ENCODE measurements around the gene PLXND1.
A peak's percentile ranks its signal among the peaks of the same experiment; 100 is the strongest.

PLXND1 gene

DNA sequence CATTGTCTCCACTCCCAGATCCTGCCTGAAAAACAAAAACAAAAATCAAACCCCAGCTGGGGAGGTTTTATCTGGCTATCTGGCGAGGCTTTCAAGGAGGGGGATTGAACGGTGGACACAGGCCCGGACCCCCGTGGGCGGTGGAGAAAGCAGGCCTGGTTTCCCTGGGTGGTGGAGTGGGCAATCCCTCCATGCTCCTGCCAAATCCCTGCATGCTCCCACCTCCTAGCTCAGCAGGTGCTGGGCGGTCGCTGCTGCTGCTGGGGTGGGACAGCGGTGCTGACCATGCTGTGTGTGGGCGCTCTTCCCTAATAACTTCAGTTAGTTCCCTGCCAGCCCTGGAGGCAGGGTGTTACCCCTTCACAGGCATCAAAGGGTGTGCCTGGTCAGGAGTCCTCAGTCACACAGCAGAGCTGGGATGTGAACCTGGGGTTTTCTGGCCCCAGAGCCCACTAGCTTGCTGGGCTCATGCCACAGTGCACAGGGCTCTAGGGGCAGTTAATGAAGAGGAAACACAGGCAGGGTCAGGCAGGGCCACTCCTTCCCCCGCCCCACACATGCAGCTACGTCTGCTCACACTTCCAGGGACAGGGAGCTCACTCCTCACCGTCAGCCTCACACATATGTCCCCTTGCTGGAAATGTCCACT lies 15.9 kb upstream of the PLXND1 start:
- Mint-ChIP-seq H3K27me3 (no peaks in the 10 kb centered on the region), H3K9me3 (no peaks in the 10 kb centered on the region), H3K27ac (no peak overlapping the region), H3K36me3 (ENCODE audit: low read depth) (no peaks in the 10 kb centered on the region), H3K4me1 (ENCODE audit: low read depth) (peaks cover 13% of the 10 kb centered on the region), H3K4me3 (no peak overlapping the region)

DNA sequence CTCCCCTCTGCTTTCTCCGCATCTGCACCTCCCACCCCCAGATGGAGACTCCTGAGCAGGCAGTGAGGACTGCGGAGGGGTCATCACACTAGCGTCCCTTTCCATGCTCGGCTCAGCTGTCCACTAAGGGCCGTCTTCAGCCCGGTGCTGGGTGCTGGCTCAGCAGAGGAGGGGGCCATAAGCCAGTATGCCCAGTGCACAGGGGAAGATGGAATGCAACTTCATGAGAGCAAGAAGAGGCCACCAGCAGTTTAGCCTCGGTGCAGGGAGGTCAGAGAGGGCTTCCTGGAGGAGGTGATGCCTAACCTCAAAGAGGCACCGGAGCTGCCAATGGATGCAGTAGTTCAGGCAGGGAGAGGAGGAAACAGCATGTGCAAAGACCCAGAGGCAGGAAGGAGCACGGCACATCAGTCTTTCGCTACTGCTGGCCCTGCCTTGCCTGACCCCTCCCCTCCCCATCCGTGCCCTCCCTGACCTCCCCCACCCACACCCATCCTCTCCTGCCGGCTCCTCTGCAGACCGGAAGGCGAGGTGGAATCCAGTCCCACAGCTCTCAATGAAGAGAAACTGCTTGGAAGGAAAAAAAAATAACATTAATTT lies 15.2 kb upstream of the PLXND1 start:
- no peaks in the 10 kb centered on the region for H3K27me3 Mint-ChIP-seq
- no peaks in the 10 kb centered on the region for H3K36me3 Mint-ChIP-seq (ENCODE audit: low read depth)
- peaks cover 15% of the 10 kb centered on the region for H3K4me1 Mint-ChIP-seq (ENCODE audit: low read depth)
- no peak overlapping the region for H3K27ac Mint-ChIP-seq
- no peaks in the 10 kb centered on the region for H3K9me3 Mint-ChIP-seq
- no peak overlapping the region for H3K4me3 Mint-ChIP-seq

DNA sequence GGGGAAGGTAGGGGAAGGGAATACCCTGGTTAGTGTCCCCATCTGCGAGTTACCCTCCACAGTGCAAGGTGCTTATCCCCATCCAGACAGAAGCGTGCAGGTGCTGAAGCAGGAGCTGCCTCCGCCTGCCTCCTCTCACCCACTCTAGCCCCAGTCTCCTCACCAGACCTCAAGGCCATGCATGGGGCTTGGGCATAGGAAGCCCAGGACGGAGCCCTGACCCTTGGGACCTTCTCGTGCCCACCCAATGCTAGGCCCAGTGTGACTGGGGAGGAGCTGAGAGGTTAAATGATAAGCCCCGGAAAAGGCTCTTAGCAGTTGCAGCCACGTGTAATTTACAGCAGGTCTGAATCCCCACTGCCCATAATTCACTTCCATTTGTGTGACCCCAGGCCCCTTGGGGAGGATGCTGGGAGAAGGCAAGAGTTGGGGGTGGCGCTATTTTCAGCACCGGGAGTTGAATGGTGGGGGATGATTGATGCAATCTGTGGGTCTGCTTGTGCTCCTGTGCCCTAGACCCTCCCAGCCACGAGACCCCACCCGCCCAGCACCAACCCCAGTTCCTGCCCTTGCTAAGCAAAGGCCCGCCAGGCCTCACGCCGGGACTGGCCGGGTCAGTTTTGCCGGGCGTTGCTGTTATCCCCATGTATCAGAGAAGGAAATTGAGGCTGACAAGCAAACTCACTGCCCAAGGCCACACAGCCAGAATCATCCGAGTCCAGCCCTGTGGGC lies 14.5 kb upstream of the PLXND1 start:
- Mint-ChIP-seq H3K9me3 (no peaks in the 10 kb centered on the region), H3K36me3 (ENCODE audit: low read depth) (no peaks in the 10 kb centered on the region), H3K4me3 (no peak overlapping the region), H3K27ac (no peak overlapping the region), H3K4me1 (ENCODE audit: low read depth) (peaks cover 9% of the 10 kb centered on the region), H3K27me3 (no peaks in the 10 kb centered on the region)

DNA sequence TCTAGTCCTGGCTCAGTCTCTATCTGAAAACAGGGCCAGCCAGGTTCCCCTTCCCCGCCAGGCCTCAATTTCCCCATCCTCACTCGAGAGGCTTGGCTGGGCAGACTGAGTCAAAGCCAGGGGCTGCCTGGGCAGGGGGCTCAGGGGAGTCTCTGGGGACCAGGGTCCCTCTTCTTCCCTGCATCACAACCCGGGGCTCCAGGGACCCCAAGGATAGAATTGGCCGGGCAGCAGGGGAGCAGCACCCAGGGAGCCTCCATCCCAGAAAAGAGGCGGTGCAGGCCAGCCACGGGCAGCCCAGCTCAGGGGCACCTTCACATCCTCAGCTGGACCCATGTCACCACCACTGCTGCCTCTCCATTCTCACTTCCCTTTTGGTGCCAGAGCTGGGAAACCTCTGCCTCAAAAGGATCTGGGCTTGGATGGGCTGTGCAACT lies 13.3 kb upstream of the PLXND1 start:
- Mint-ChIP-seq H3K9me3 (no peaks in the 10 kb centered on the region), H3K27ac (no peak overlapping the region), H3K36me3 (ENCODE audit: low read depth) (no peaks in the 10 kb centered on the region), H3K4me3 (no peak overlapping the region), H3K4me1 (ENCODE audit: low read depth) (peaks cover 9% of the 10 kb centered on the region), H3K27me3 (no peaks in the 10 kb centered on the region)

DNA sequence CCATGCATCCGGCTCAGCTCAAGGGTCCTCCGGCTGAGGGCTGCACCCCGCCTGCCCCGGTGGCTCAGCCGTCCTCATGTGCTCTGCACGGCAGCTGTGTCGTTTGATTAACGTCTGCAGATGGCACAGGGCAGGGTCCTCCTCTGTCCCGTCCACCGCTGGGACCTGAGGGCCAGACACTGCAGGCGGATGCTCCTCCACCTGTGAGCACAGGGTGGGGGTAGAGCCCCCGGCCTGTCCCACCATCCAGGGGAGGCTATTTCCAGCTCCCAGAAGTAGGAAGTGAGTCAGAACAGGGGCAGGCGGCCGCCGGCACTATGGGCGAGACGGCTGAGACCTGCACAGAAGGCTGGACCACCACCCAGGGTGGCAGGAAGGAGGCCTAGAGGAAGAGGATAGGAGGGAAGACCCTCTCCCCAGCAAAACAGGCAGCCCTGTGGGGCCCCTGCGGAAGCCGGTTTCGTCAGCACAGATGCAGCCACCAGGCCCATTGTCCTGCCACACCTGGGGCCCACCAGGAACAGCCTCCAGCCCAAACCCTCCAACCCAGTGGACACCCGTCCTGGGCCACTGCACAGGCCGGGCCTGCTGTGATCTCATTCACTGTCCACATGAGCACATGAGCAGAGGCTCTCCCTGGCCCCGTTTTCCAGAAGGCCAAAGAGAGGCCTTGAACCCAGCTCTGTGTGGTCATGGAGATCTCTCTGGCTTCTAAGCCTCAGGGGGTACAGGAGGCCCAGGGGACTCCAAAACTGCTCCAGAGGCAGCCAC lies 12.6 kb upstream of the PLXND1 start:
- Mint-ChIP-seq H3K27me3 (no peaks in the 10 kb centered on the region), H3K9me3 (no peaks in the 10 kb centered on the region), H3K4me1 (ENCODE audit: low read depth) (peaks cover 9% of the 10 kb centered on the region), H3K27ac (no peak overlapping the region), H3K36me3 (ENCODE audit: low read depth) (no peaks in the 10 kb centered on the region), H3K4me3 (no peak overlapping the region)

DNA sequence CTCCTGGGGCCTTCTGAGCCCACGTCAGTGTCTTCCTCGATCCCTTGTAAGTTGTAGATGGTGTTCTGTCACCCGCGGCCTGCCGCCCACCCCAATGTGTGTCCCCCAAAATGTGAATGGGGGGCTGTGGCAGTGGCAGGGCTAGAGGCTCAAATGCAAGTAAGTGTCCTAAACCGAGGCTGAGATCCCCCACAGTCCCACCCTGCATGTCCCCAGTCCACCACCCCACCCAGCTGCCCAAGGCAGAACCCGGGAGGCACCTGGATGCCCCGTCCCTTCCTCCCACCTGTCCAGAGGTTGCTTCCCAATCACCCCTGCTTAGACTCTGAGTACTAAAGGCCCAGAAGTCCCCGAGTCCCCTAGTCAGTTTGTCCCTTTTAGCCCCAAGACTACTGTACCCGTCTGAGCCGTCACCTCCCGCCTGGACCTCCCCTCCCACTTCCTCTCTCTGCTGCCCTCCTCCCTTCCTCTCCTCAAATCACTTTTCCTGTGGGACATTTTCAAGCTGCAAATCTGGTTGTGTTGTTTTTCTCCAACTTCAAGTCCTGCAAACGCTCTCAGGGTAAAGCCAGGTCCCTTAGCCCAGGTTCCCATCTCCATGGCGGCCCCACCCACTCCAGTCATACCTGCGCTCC lies 11.8 kb upstream of the PLXND1 start:
- H3K4me1 Mint-ChIP-seq (ENCODE audit: low read depth) = peaks cover 9% of the 10 kb centered on the region
- H3K27ac Mint-ChIP-seq = no peak overlapping the region
- H3K9me3 Mint-ChIP-seq = no peaks in the 10 kb centered on the region
- H3K4me3 Mint-ChIP-seq = no peak overlapping the region
- no peaks in the 10 kb centered on the region for H3K27me3 Mint-ChIP-seq
- no peaks in the 10 kb centered on the region for H3K36me3 Mint-ChIP-seq (ENCODE audit: low read depth)

DNA sequence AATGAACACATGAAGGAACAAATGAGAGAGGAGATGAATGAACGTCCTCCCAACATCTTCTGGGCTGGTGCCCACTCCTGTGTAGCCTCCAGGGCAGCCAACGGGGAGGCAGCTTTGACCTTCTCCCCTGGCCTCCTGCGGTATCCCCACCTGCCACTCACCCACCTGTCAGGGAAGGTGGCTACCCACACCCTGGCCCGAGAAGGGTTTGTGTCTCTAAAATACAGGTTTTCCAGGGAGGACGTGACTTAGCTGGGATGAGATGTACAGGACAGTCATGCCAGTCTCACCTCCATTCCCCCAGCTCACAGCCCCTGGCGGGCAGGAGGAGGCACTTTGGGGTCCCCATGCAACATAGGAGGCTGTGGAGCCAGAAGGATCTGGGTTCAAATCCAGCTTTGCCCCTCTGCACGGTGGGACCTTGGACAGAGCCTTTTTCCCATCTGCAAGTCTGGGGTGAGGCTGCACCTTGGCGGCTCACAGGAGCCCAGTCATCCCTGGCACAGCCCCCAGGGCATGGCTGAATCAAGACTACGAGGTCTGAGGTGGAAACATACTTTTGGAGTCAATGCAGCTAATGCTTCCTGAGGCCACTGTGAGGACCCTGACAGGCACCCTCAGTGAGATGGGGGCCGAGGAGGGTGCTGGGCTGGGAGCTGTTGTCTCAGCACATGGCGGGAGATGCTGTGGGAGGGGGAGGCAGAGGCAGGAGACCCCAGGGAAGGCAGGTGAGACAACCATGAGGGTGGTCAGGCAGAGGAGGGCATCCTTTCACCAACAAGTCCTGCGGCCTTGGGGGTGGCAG lies 11.1 kb upstream of the PLXND1 start:
- Mint-ChIP-seq H3K4me3 (no peak overlapping the region), H3K9me3 (no peaks in the 10 kb centered on the region), H3K27ac (peak overlapping the region; percentile 10), H3K4me1 (ENCODE audit: low read depth) (peaks cover 9% of the 10 kb centered on the region), H3K36me3 (ENCODE audit: low read depth) (no peaks in the 10 kb centered on the region), H3K27me3 (no peaks in the 10 kb centered on the region)

DNA sequence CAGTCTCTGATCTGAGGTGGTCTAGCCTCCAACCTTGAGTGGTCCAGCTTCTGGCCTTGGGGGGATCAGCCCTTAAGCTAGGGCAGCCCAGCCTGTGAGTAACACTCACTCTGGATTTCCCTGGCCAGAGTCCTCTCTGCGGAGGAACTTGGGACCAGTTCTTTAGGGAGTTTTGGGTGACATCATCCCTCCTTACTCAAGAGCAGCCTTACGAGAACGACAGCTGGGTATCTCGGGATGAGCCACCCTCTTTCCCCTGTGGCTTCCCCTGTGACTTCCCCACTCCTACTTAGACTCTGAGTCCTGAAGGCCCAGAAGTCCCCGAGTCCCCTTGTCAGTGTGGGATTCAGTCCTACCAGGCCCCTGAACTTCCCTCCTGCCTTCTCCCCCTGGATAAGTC lies 10.2 kb upstream of the PLXND1 start:
- Mint-ChIP-seq H3K9me3 (no peaks in the 10 kb centered on the region), H3K27me3 (no peaks in the 10 kb centered on the region), H3K4me3 (no peak overlapping the region), H3K36me3 (ENCODE audit: low read depth) (no peaks in the 10 kb centered on the region), H3K27ac (no peak overlapping the region), H3K4me1 (ENCODE audit: low read depth) (peaks cover 9% of the 10 kb centered on the region)

DNA sequence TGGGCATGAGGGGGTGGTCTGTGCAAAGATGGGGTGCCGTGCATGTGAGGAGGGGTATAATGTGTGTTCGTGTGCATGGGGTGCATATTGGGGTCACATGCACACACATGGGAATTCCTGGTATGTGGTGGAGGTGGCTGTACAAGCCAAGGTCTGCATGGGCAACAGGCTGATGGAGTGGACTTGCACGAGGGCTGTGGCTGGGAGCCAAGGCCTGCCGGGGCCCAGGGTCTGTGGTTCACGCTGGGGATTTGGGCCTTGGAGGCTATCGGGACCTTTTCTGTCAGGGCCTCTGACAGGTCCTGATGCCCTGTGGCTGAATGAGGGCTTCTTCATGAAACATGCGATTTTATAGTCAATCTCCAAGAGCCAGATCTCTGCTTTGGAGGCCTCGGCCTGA lies 9.8 kb upstream of the PLXND1 start:
- H3K27ac Mint-ChIP-seq = no peak overlapping the region
- H3K9me3 Mint-ChIP-seq = no peaks in the 10 kb centered on the region
- H3K4me1 Mint-ChIP-seq (ENCODE audit: low read depth) = peaks cover 9% of the 10 kb centered on the region
- no peaks in the 10 kb centered on the region for H3K36me3 Mint-ChIP-seq (ENCODE audit: low read depth)
- no peak overlapping the region for H3K4me3 Mint-ChIP-seq
- no peaks in the 10 kb centered on the region for H3K27me3 Mint-ChIP-seq

DNA sequence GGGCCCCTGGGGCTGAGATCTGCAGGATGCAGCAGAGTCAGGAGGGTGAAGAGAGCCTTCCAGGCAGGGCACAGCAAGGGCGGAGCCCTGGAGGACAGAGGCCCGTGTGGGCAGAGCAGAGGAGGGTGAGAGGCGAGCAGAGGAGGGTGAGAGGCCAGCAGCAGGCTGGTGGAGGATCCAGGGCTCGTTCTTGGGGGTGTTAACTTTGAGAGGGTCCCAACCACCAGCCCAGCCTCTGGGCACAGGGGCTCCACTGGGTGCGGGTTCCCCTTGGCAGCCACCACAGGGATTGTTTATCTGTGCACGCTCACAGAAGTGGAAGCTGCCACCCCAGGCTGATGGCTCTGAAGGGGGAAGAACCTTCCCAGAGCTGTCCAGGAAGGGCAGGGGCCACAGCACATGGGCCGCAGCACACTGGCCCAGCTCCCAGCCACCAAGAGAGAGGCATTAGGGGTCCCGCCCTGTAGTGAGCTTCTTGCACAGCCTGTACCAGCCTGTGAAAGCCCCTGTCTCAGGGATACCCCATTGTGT lies 9.3 kb upstream of the PLXND1 start:
- no peak overlapping the region for H3K27ac Mint-ChIP-seq
- peaks cover 9% of the 10 kb centered on the region for H3K4me1 Mint-ChIP-seq (ENCODE audit: low read depth)
- H3K27me3 Mint-ChIP-seq = no peaks in the 10 kb centered on the region
- H3K36me3 Mint-ChIP-seq (ENCODE audit: low read depth) = no peaks in the 10 kb centered on the region
- H3K9me3 Mint-ChIP-seq = no peaks in the 10 kb centered on the region
- no peak overlapping the region for H3K4me3 Mint-ChIP-seq

DNA sequence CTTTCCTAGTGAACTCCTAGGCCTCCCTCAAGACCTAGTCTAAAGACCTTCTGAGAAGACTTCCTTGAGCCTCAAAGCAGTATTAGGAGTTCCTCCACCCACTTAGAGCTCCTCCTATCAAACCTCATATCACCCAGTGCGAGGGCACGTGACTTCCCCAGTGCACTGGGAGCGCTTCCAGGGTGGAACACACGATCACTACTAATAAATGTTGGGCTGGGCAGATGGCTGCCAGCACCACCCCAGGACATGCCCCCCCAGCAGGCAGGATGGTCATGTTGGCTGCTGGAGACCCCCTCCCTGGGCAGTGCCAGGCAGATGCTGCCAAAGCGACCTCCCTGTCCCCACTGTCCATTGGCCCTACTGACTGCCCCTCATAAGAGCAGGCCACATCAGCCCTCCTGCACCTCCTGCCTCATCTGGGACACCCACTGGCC lies 8.5 kb upstream of the PLXND1 start:
- Mint-ChIP-seq H3K27ac (no peak overlapping the region), H3K4me1 (ENCODE audit: low read depth) (peaks cover 9% of the 10 kb centered on the region), H3K36me3 (ENCODE audit: low read depth) (no peaks in the 10 kb centered on the region), H3K9me3 (no peaks in the 10 kb centered on the region), H3K4me3 (no peak overlapping the region), H3K27me3 (no peaks in the 10 kb centered on the region)

DNA sequence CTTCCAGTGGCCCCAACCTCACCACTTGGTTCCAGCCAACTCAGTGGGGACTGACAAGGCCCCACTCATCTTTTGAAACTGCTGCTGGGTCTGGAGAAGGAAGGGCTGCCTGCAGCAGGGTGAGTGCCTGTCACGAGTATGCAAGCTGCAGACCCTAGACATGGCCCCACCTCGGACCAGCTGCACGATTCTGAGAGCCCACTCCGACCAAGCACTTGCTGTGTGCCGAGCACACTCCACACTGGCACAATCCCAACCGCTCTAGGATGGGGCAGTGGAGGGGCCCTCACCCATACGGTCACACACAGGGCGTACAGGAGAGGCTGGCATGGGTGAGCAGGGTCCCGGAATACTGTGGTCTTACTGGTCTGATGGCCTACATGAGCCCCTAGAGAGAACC lies 8.0 kb upstream of the PLXND1 start:
- no peak overlapping the region for H3K27ac Mint-ChIP-seq
- no peaks in the 10 kb centered on the region for H3K9me3 Mint-ChIP-seq
- no peaks in the 10 kb centered on the region for H3K27me3 Mint-ChIP-seq
- H3K4me1 Mint-ChIP-seq (ENCODE audit: low read depth) = peaks cover 9% of the 10 kb centered on the region
- no peak overlapping the region for H3K4me3 Mint-ChIP-seq
- no peaks in the 10 kb centered on the region for H3K36me3 Mint-ChIP-seq (ENCODE audit: low read depth)

DNA sequence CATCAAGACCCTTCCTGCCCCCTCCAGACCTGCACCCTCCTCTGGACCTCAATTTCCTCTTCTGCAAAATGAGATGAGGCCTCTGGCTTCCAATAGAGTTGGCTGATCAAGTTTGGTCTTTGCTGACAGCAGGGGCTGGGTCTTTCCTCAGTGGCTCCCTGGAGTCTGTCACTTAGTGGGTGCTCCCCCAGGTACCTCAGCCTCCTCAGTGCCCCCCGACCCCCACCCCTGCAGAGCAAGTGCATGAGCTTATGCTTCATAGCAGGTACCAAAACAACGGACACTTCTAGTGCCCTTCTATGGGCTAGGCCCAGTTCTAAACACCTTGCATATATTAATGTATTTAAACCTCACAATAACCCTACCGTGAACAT lies 6.9 kb upstream of the PLXND1 start:
- Mint-ChIP-seq H3K36me3 (ENCODE audit: low read depth) (no peaks in the 10 kb centered on the region), H3K27me3 (peaks cover 6% of the 10 kb centered on the region), H3K4me3 (no peak overlapping the region), H3K27ac (no peak overlapping the region), H3K9me3 (no peaks in the 10 kb centered on the region), H3K4me1 (ENCODE audit: low read depth) (peaks cover 9% of the 10 kb centered on the region)

Data from stimulated activated naive CD8-positive, alpha-beta T cell treated with anti-CD3 and anti-CD28 coated beads, Interleukin-15, Interleukin-2, amounts not matched to agents 100 ng/mL and 50 ng/mL, for 24 hours (primary cell).